ENCODE measurements around the gene HRH2.

GRCh38 chr5:175610381-175610780 is 47.5 kb upstream of the HRH2 start:
- no peak for TF ChIP-seq GATA3 (IDR thresholded peaks at IDR 0.05; ENCODE audit: low read depth, low read length)
- no peak for TF ChIP-seq GATA2 (IDR thresholded peaks at IDR 0.05; ENCODE audit: low read depth, low read length)
